Left kidney (tissue), 2 donors: ENCODE results near the gene MDFIC2. TPM values are rescaled to one million over a fixed set of nuclear protein-coding genes. Genes with fewer than 3 reads are reported as not detected.

Experiments used
- DNase-seq: peaks from one replicate; pipeline ENCODE4 v3.0.0-alpha.2; 2013
- polyA plus RNA-seq: library from polyadenylated mRNA; unstranded; fragments of 120-200 nt; gene quantifications from one replicate; pipeline ENCODE4 v1.2.1, GENCODE V29; 2013; ENCODE audit not compliant: insufficient read length

Gene MDFIC2
- polyA plus RNA-seq, 1 donor, result not detected

- DNase-seq, result no peak
Measured at GRCh38 chr3:70179111-70179510, 133.3 kb downstream of the MDFIC2 start.

- no peak for DNase-seq
Measured at GRCh38 chr3:70177881-70178645, 134.4 kb downstream of the MDFIC2 start.

- DNase-seq, result no peak
Measured at GRCh38 chr3:70176224-70176623, 136.2 kb downstream of the MDFIC2 start.

GRCh38 chr3:70156808-70157207 lies 155.6 kb downstream of the MDFIC2 start:
- no peak for DNase-seq

GRCh38 chr3:70150599-70150998 lies 161.8 kb downstream of the MDFIC2 start:
- no peak for DNase-seq

- no peak for DNase-seq
Measured at GRCh38 chr3:70149714-70150400, 162.6 kb downstream of the MDFIC2 start.
